ENCODE data around the gene HMOX1.

GRCh38 chr22:35349704-35350538 lies 31.0 kb upstream of the HMOX1 start:
- no peak for TF ChIP-seq CTCF (IDR thresholded peaks at IDR 0.05)
- no peak for TF ChIP-seq POLR2AphosphoS5 (IDR thresholded peaks at IDR 0.05)
- TF ChIP-seq POLR2A (IDR thresholded peaks at IDR 0.05): no peak

Measured in breast epithelium (tissue), 3 donors.